ENCODE measurements around the gene CCBE1. TPM values are rescaled to one million over a fixed set of nuclear protein-coding genes. Genes with fewer than 3 reads are reported as not detected.

CCBE1 gene
- total and polyA plus RNA-seq, 4 experiments from 2014 or later: not detected

DNA sequence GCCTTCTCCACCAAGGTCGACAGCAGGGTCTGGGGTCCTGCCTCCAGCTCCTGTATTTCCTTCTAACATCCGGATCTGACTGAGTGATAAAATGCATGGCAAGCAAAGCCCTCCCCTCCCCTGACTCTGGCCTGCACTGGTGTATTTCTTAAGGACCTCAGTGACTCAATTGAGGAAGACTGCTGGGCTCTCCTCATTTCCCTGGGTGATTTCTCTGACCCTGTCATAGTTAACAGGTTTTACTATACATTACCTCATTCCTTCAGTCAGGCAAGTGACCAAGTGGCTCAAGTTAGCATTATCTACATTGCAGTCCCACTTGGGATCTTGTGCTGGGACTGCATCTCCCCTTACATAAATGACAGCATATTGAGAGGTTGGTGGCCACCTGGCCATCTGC lies 38.8 kb upstream of the CCBE1 start:
- Mint-ChIP-seq H3K27me3 (peaks cover 1 to 4% of the 10 kb centered on the region in 2 donors), H3K36me3 (no peaks in the 10 kb centered on the region), H3K27ac (no peak overlapping the region), H3K4me1 (no peaks in the 10 kb centered on the region), H3K4me3 (no peak overlapping the region), H3K9me3 (peaks cover 0 to 6% (median under 1%) of the 10 kb centered on the region in 8 donors)
- intact Hi-C loops (cut with micrococcal nuclease): no loop called here
- CTCF ChIA-PET (ENCODE audit: partially characterized antibody): no interaction called here
- DNase-seq: no peak
- H3K36me3 ChIP-seq (ENCODE audit: insufficient read depth, low read length): no peaks in the 10 kb centered on the region
- no peak overlapping the region for H3K27ac ChIP-seq (ENCODE audit: low read depth, low read length)
- POLR2A ChIA-PET (ENCODE audit: partially characterized antibody): no interaction called here
- no peaks in the 10 kb centered on the region for H3K27me3 ChIP-seq (ENCODE audit: insufficient read depth, low read length)
- H3K9me3 ChIP-seq (ENCODE audit: control insufficient read depth in 1 of 2, low read length in 2 of 2): no peaks in the 10 kb centered on the region
- no peak overlapping the region for H3K4me3 ChIP-seq (ENCODE audit: low read length in 2 of 2)
- no peaks in the 10 kb centered on the region for H3K4me1 ChIP-seq (ENCODE audit: insufficient read depth, low read length)

DNA sequence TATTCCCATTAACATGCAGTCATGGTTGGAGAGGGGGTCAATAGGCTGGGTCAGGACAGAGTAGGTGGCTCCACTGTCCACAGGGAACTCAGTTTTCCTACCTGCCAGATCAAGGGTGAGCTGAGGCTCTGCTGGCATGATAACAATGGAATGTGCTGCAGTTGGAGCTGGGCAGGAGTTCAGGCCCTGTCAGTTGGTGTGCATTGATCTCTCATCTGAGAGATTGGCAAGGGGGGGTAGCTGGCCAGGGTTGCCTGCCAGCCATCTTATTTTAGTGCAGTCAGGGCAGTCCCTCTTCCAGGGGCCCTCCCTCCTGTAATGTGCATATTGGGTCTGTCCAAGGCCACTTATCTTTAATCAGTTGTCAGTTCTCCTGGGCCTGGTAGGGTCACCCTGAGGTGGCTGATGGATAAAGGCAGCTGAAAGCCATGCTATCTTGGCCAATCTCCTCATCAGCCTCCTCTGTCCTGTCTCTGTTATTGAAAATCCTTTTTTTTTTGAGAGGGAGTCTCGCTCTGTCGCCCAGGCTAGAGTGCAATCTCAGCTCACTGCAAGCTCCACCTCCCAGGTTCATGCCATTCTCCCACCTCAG lies 38.1 kb upstream of the CCBE1 start:
- no peak for DNase-seq
- Mint-ChIP-seq H3K4me1 (no peaks in the 10 kb centered on the region), H3K27ac (no peak overlapping the region), H3K27me3 (peaks cover 1 to 4% of the 10 kb centered on the region in 2 donors), H3K9me3 (peaks cover 0 to 6% (median under 1%) of the 10 kb centered on the region in 8 donors), H3K36me3 (no peaks in the 10 kb centered on the region), H3K4me3 (no peak overlapping the region)
- POLR2A ChIA-PET (ENCODE audit: partially characterized antibody): no interaction called here
- intact Hi-C loops (cut with micrococcal nuclease): no loop called here
- H3K9me3 ChIP-seq (ENCODE audit: control insufficient read depth in 1 of 2, low read length in 2 of 2): no peaks in the 10 kb centered on the region
- H3K27ac ChIP-seq (ENCODE audit: low read depth, low read length): no peak overlapping the region
- H3K4me1 ChIP-seq (ENCODE audit: insufficient read depth, low read length): no peaks in the 10 kb centered on the region
- H3K27me3 ChIP-seq (ENCODE audit: insufficient read depth, low read length): no peaks in the 10 kb centered on the region
- no peak overlapping the region for H3K4me3 ChIP-seq (ENCODE audit: low read length in 2 of 2)
- no peaks in the 10 kb centered on the region for H3K36me3 ChIP-seq (ENCODE audit: insufficient read depth, low read length)
- CTCF ChIA-PET (ENCODE audit: partially characterized antibody): no interaction called here

DNA sequence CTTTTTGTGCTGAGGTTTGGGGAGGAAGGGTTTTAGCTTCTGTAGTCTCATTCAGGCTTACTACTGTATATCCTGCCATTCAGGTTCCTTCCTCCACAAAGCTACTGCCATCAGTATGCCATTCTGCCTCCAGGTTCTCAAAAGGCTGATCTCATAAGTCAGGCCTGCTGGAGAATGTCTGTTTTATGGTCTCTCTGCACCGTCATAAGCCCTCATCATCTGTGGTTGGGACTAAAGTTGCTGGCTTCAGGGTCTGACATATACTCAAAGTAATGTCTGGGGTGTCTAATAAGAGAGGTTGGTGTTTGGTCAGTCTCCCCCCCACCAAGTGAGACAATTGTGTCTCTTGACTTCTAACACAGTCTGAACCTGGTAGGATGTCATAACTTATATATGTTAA lies 36.2 kb upstream of the CCBE1 start:
- Mint-ChIP-seq H3K4me3 (no peak overlapping the region), H3K27me3 (peaks cover 1 to 4% of the 10 kb centered on the region in 2 donors), H3K4me1 (no peaks in the 10 kb centered on the region), H3K27ac (no peak overlapping the region), H3K36me3 (no peaks in the 10 kb centered on the region), H3K9me3 (peaks cover 0 to 2% (median 0%) of the 10 kb centered on the region in 8 donors)
- no peaks in the 10 kb centered on the region for H3K4me1 ChIP-seq (ENCODE audit: insufficient read depth, low read length)
- CTCF ChIA-PET (ENCODE audit: partially characterized antibody): no interaction called here
- DNase-seq: no peak
- H3K36me3 ChIP-seq (ENCODE audit: insufficient read depth, low read length): no peaks in the 10 kb centered on the region
- no peak overlapping the region for H3K4me3 ChIP-seq (ENCODE audit: low read length in 2 of 2)
- no peak overlapping the region for H3K27ac ChIP-seq (ENCODE audit: low read depth, low read length)
- intact Hi-C loops (cut with micrococcal nuclease): no loop called here
- POLR2A ChIA-PET (ENCODE audit: partially characterized antibody): no interaction called here
- no peaks in the 10 kb centered on the region for H3K27me3 ChIP-seq (ENCODE audit: insufficient read depth, low read length)
- H3K9me3 ChIP-seq (ENCODE audit: control insufficient read depth in 1 of 2, low read length in 2 of 2): no peaks in the 10 kb centered on the region

DNA sequence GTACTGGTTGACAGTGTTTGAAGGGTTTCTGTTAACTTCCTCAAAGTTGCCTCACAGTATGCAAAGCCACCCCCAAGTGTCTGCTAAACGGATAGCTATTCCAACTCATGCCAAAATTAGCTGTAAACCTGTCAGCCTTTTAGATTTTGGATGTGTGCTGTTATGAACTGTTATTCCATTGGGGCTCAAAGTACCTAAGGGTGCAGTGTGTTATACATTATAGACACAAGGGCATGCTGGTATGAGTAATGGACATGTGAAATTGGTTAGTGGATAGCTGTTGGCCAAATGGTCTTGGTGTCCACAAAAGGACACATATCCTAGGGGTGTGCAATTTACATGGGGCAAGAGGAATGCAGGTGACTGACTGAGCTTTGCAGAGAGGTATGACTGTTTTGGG lies 33.7 kb upstream of the CCBE1 start:
- H3K4me1 ChIP-seq (ENCODE audit: insufficient read depth, low read length): no peaks in the 10 kb centered on the region
- H3K27me3 ChIP-seq (ENCODE audit: insufficient read depth, low read length): no peaks in the 10 kb centered on the region
- Mint-ChIP-seq H3K27me3 (peaks cover 0 to 1% of the 10 kb centered on the region in 2 donors), H3K36me3 (no peaks in the 10 kb centered on the region), H3K4me3 (no peak overlapping the region), H3K9me3 (peaks cover 0 to 2% (median 0%) of the 10 kb centered on the region in 8 donors), H3K4me1 (no peaks in the 10 kb centered on the region), H3K27ac (no peak overlapping the region)
- no peaks in the 10 kb centered on the region for H3K36me3 ChIP-seq (ENCODE audit: insufficient read depth, low read length)
- POLR2A ChIA-PET (ENCODE audit: partially characterized antibody): no interaction called here
- H3K4me3 ChIP-seq (ENCODE audit: low read length in 2 of 2): no peak overlapping the region
- CTCF ChIA-PET (ENCODE audit: partially characterized antibody): no interaction called here
- H3K27ac ChIP-seq (ENCODE audit: low read depth, low read length): no peak overlapping the region
- DNase-seq: no peak
- intact Hi-C loops (cut with micrococcal nuclease): no loop called here
- no peaks in the 10 kb centered on the region for H3K9me3 ChIP-seq (ENCODE audit: control insufficient read depth in 1 of 2, low read length in 2 of 2)

DNA sequence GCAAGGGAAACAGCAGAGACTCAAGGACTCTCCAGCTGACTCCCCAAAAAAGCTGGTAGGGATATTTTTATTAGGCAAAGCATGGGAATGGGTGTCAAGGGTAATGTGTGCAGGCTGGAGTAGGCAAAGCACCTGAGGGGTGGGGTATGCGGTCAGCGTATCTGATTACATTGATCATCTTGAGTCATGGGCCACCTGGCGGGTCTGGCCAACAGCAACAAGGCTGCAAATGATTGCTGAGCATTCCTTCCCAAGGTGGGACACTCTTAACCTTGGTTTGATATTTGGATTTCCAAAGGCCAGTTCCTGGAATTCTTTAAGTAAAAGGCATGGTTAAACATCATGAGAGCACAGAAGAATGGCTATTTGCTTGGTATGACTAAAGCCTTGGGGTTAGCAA lies 32.6 kb upstream of the CCBE1 start:
- H3K9me3 Mint-ChIP-seq: peaks cover 0 to 3% (median 0%) of the 10 kb centered on the region in 8 donors
- no peaks in the 10 kb centered on the region for H3K9me3 ChIP-seq (ENCODE audit: control insufficient read depth in 1 of 2, low read length in 2 of 2)
- no peaks in the 10 kb centered on the region for H3K36me3 Mint-ChIP-seq
- DNase-seq: no peak
- H3K4me1 ChIP-seq (ENCODE audit: insufficient read depth, low read length): no peaks in the 10 kb centered on the region
- no peaks in the 10 kb centered on the region for H3K4me1 Mint-ChIP-seq
- intact Hi-C loops (cut with micrococcal nuclease): no loop called here
- no peak overlapping the region for H3K27ac ChIP-seq (ENCODE audit: low read depth, low read length)
- no peak overlapping the region for H3K4me3 Mint-ChIP-seq
- H3K4me3 ChIP-seq (ENCODE audit: low read length in 2 of 2): no peak overlapping the region
- H3K36me3 ChIP-seq (ENCODE audit: insufficient read depth, low read length): no peaks in the 10 kb centered on the region
- no peak overlapping the region for H3K27ac Mint-ChIP-seq
- ChIA-PET POLR2A (ENCODE audit: partially characterized antibody) (no interaction called here), CTCF (ENCODE audit: partially characterized antibody) (no interaction called here)
- H3K27me3 Mint-ChIP-seq: peaks cover 0 to 1% of the 10 kb centered on the region in 2 donors
- no peaks in the 10 kb centered on the region for H3K27me3 ChIP-seq (ENCODE audit: insufficient read depth, low read length)

DNA sequence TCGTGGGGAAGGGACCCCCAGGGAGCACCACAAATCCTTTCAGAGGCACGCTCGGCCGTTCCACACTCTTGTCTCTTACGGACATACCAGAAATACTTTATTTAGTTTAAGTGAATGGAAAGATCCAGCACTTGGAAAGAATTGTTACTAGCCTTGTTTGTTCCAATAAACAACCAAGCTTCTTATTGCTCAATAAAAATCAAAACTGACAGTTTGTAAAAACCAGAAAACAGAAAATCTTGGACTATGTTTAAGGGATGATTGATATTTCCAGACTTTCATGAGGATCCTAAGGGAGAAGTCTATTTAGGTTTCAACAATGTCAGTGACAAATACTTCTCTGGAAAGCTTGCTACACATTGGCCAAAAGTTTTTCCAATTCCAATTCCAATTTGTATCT lies 31.6 kb upstream of the CCBE1 start:
- H3K36me3 Mint-ChIP-seq: no peaks in the 10 kb centered on the region
- Histone ChIP-seq H3K36me3 (ENCODE audit: insufficient read depth, low read length) (no peaks in the 10 kb centered on the region), H3K4me1 (ENCODE audit: insufficient read depth, low read length) (no peaks in the 10 kb centered on the region), H3K27me3 (ENCODE audit: insufficient read depth, low read length) (no peaks in the 10 kb centered on the region), H3K4me3 (ENCODE audit: low read length in 2 of 2) (no peak overlapping the region), H3K27ac (ENCODE audit: low read depth, low read length) (no peak overlapping the region), H3K9me3 (ENCODE audit: control insufficient read depth in 1 of 2, low read length in 2 of 2) (no peaks in the 10 kb centered on the region)
- peaks cover 0 to 1% of the 10 kb centered on the region in 2 donors for H3K27me3 Mint-ChIP-seq
- no peak for DNase-seq
- H3K4me3 Mint-ChIP-seq: no peak overlapping the region
- no peak overlapping the region for H3K27ac Mint-ChIP-seq
- no peaks in the 10 kb centered on the region for H3K4me1 Mint-ChIP-seq
- ChIA-PET POLR2A (ENCODE audit: partially characterized antibody) (no interaction called here), CTCF (ENCODE audit: partially characterized antibody) (no interaction called here)
- intact Hi-C loops (cut with micrococcal nuclease): no loop called here
- H3K9me3 Mint-ChIP-seq: peaks cover 0 to 3% (median 0%) of the 10 kb centered on the region in 8 donors

DNA sequence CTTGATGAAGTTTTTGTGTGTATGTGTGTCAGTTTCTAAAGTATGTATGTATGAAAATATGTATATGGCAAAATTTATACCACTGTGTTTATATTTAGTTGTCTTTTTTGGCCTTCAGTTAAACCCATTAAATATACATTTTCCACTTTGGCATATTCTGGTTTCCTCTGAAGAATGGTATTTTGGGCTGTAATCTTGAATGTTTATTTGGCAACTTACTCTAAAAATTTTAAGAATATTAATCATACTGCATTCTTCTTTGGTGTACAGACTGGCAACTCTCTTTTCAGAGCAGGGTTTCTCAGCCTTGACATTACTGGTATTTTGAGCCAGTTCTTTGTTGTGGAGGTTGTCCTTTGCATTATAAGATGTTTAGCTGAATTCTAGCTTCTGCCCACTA lies 27.9 kb upstream of the CCBE1 start:
- CTCF ChIA-PET (ENCODE audit: partially characterized antibody): no interaction called here
- no peaks in the 10 kb centered on the region for H3K4me1 Mint-ChIP-seq
- no peak overlapping the region for H3K4me3 ChIP-seq (ENCODE audit: low read length in 2 of 2)

DNA sequence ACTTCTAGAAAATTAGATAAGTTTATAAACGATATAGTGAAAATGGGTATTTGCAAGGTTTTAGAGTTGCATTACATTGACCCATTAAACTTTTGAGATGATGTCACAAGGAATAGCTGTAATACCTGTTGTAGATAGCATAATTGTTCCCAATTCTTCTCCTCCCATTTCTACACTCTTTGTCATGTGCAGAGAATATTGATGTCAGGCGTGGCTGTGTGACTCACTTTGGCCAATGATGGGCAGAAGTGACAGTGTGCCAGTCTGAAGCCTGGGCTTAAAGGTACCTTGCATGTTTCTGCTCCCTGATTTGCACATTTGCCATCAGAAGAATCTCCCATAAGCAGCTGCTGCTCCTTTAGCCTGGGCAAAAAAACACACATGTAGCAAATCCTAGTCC lies 26.9 kb upstream of the CCBE1 start:
- intact Hi-C loops (cut with micrococcal nuclease): no loop called here
- CTCF ChIA-PET (ENCODE audit: partially characterized antibody): no interaction called here
- H3K27ac Mint-ChIP-seq: no peak overlapping the region

More for the DNA sequence above, 27.9 kb upstream of the CCBE1 start:
- Mint-ChIP-seq H3K27me3 (peaks cover 0 to 4% of the 10 kb centered on the region in 2 donors), H3K4me3 (no peak overlapping the region), H3K36me3 (no peaks in the 10 kb centered on the region), H3K9me3 (peaks cover 0 to 4% (median 0%) of the 10 kb centered on the region in 8 donors), H3K27ac (no peak overlapping the region)
- H3K9me3 ChIP-seq (ENCODE audit: control insufficient read depth in 1 of 2, low read length in 2 of 2): no peaks in the 10 kb centered on the region
- no peaks in the 10 kb centered on the region for H3K36me3 ChIP-seq (ENCODE audit: insufficient read depth, low read length)
- no peaks in the 10 kb centered on the region for H3K4me1 ChIP-seq (ENCODE audit: insufficient read depth, low read length)
- no peaks in the 10 kb centered on the region for H3K27me3 ChIP-seq (ENCODE audit: insufficient read depth, low read length)
- intact Hi-C loops (cut with micrococcal nuclease): no loop called here
- no peak overlapping the region for H3K27ac ChIP-seq (ENCODE audit: low read depth, low read length)
- POLR2A ChIA-PET (ENCODE audit: partially characterized antibody): no interaction called here
- DNase-seq: no peak

More for the DNA sequence above, 26.9 kb upstream of the CCBE1 start:
- Mint-ChIP-seq H3K27me3 (peaks cover 0 to 4% of the 10 kb centered on the region in 2 donors), H3K4me3 (no peak overlapping the region), H3K36me3 (no peaks in the 10 kb centered on the region), H3K4me1 (no peaks in the 10 kb centered on the region), H3K9me3 (peaks cover 0 to 4% (median 0%) of the 10 kb centered on the region in 8 donors)
- no peak for DNase-seq
- Histone ChIP-seq H3K4me3 (ENCODE audit: low read length in 2 of 2) (no peak overlapping the region), H3K27ac (ENCODE audit: low read depth, low read length) (no peak overlapping the region), H3K4me1 (ENCODE audit: insufficient read depth, low read length) (no peaks in the 10 kb centered on the region), H3K27me3 (ENCODE audit: insufficient read depth, low read length) (no peaks in the 10 kb centered on the region), H3K36me3 (ENCODE audit: insufficient read depth, low read length) (no peaks in the 10 kb centered on the region), H3K9me3 (ENCODE audit: control insufficient read depth in 1 of 2, low read length in 2 of 2) (no peaks in the 10 kb centered on the region)
- POLR2A ChIA-PET (ENCODE audit: partially characterized antibody): no interaction called here

Measured in CD4-positive, alpha-beta memory T cell (primary cell).